ENCODE data around the gene NUFIP1. TPM values are rescaled to one million over a fixed set of nuclear protein-coding genes. Genes with fewer than 3 reads are reported as not detected.

Gene NUFIP1
- total RNA-seq, 4 donors from 2014 or later, result 0.37 to 3.6 (median 1.7) TPM

- intact Hi-C loops (cut with DNase I; ENCODE audit: low total_unique reads), result no loop called here
- peak in 2 of 3 donors; percentile 21 to 22 for TF ChIP-seq POLR2AphosphoS5 (IDR thresholded peaks at IDR 0.05)
- no peak for TF ChIP-seq POLR2A (IDR thresholded peaks at IDR 0.05)
- no peak for TF ChIP-seq CTCF (IDR thresholded peaks at IDR 0.05)
- TF ChIP-seq EP300 (IDR thresholded peaks at IDR 0.05; ENCODE audit: low read depth), result no peak
- Histone ChIP-seq H3K27ac (peak overlapping the region; percentile 76 to 87 (median 82)), H3K27me3 (no peaks in the 10 kb centered on the region), H3K4me1 (peaks cover 0 to 50% (median 37%) of the 10 kb centered on the region in 4 donors), H3K9me3 (no peaks in the 10 kb centered on the region), H3K36me3 (no peaks in the 10 kb centered on the region), H3K4me3 (no peak overlapping the region)
- 58 to 70% methylated on average over 2 to 6 of the region's 6 CpGs for WGBS, 2 donors (ENCODE audit: low coverage in 1 of 2)
- in situ Hi-C loops (cut with MboI; ENCODE audit: low pct_ligation_motif_present in 1 of 4, low pct_unique_long_range_greater_than_20kb in 1 of 4, low sequenced_read_pairs in 3 of 4), result no loop called here
- DNase-seq, result peak; percentile 15
Observed at GRCh38 chr13:44906713-44907112, 82.6 kb downstream of the NUFIP1 start.

GRCh38 chr13:44906230-44906629 lies 83.0 kb downstream of the NUFIP1 start:
- Histone ChIP-seq H3K27ac (peak overlapping the region; percentile 76 to 87 (median 82)), H3K4me1 (peaks cover 0 to 50% (median 37%) of the 10 kb centered on the region in 4 donors), H3K9me3 (no peaks in the 10 kb centered on the region), H3K4me3 (no peak overlapping the region), H3K36me3 (no peaks in the 10 kb centered on the region), H3K27me3 (no peaks in the 10 kb centered on the region)
- intact Hi-C loops (cut with DNase I; ENCODE audit: low total_unique reads) (no loop called here), in situ Hi-C loops (cut with MboI; ENCODE audit: low pct_ligation_motif_present in 1 of 4, low pct_unique_long_range_greater_than_20kb in 1 of 4, low sequenced_read_pairs in 3 of 4) (no loop called here)
- no peak for DNase-seq
- TF ChIP-seq EP300 (IDR thresholded peaks at IDR 0.05; ENCODE audit: low read depth), result no peak
- TF ChIP-seq POLR2A (IDR thresholded peaks at IDR 0.05), result no peak
- no peak for TF ChIP-seq POLR2AphosphoS5 (IDR thresholded peaks at IDR 0.05)
- TF ChIP-seq CTCF (IDR thresholded peaks at IDR 0.05), result no peak
- WGBS, 2 donors (ENCODE audit: low coverage in 1 of 2), result 59 to 63% methylated on average over 3 to 4 of the region's 4 CpGs

GRCh38 chr13:44905556-44905955 lies 83.7 kb downstream of the NUFIP1 start:
- TF ChIP-seq POLR2AphosphoS5 (IDR thresholded peaks at IDR 0.05) (no peak), EP300 (IDR thresholded peaks at IDR 0.05; ENCODE audit: low read depth) (no peak), CTCF (IDR thresholded peaks at IDR 0.05) (no peak), POLR2A (IDR thresholded peaks at IDR 0.05) (no peak)
- intact Hi-C loops (cut with DNase I; ENCODE audit: low total_unique reads), result no loop called here
- in situ Hi-C loops (cut with MboI; ENCODE audit: low pct_ligation_motif_present in 1 of 4, low pct_unique_long_range_greater_than_20kb in 1 of 4, low sequenced_read_pairs in 3 of 4), result no loop called here

GRCh38 chr13:44904967-44905366 lies 84.3 kb downstream of the NUFIP1 start:
- Histone ChIP-seq H3K27ac (peak overlapping the region; percentile 76 to 87 (median 82)), H3K4me1 (peaks cover 0 to 51% (median 37%) of the 10 kb centered on the region in 4 donors), H3K36me3 (no peaks in the 10 kb centered on the region), H3K4me3 (no peak overlapping the region), H3K27me3 (no peaks in the 10 kb centered on the region), H3K9me3 (no peaks in the 10 kb centered on the region)
- in situ Hi-C loops (cut with MboI; ENCODE audit: low pct_ligation_motif_present in 1 of 4, low pct_unique_long_range_greater_than_20kb in 1 of 4, low sequenced_read_pairs in 3 of 4) (no loop called here), intact Hi-C loops (cut with DNase I; ENCODE audit: low total_unique reads) (no loop called here)
- WGBS, 2 donors (ENCODE audit: low coverage in 1 of 2), result 71 to 100% methylated on average over 1 to 5 of the region's 5 CpGs
- DNase-seq, result peak; percentile 47
- TF ChIP-seq POLR2AphosphoS5 (IDR thresholded peaks at IDR 0.05) (peak in 2 of 3 donors; percentile 42 to 56), EP300 (IDR thresholded peaks at IDR 0.05; ENCODE audit: low read depth) (no peak)

More at GRCh38 chr13:44905556-44905955, 83.7 kb downstream of the NUFIP1 start:
- no peaks in the 10 kb centered on the region for H3K36me3 ChIP-seq
- no peak for DNase-seq
- 40 to 71% methylated on average over 1 to 5 of the region's 5 CpGs for WGBS, 2 donors (ENCODE audit: low coverage in 1 of 2)
- peaks cover 0 to 50% (median 37%) of the 10 kb centered on the region in 4 donors for H3K4me1 ChIP-seq
- peak overlapping the region; percentile 76 to 87 (median 82) for H3K27ac ChIP-seq
- no peaks in the 10 kb centered on the region for H3K9me3 ChIP-seq
- H3K27me3 ChIP-seq, result no peaks in the 10 kb centered on the region
- no peak overlapping the region for H3K4me3 ChIP-seq

- intact Hi-C loops (cut with DNase I; ENCODE audit: low total_unique reads), result no loop called here
- TF ChIP-seq POLR2A (IDR thresholded peaks at IDR 0.05), result no peak
- peak; percentile 42 to 55 (median 54) for TF ChIP-seq POLR2AphosphoS5 (IDR thresholded peaks at IDR 0.05)
Observed at GRCh38 chr13:44903574-44903985, 85.7 kb downstream of the NUFIP1 start.

More at GRCh38 chr13:44903574-44903985, 85.7 kb downstream of the NUFIP1 start:
- Histone ChIP-seq H3K9me3 (no peaks in the 10 kb centered on the region), H3K4me1 (peaks cover 0 to 50% (median 35%) of the 10 kb centered on the region in 4 donors), H3K36me3 (no peaks in the 10 kb centered on the region), H3K27me3 (no peaks in the 10 kb centered on the region), H3K4me3 (no peak overlapping the region), H3K27ac (peak overlapping the region; percentile 76 to 87 (median 82))
- in situ Hi-C loops (cut with MboI; ENCODE audit: low pct_ligation_motif_present in 1 of 4, low pct_unique_long_range_greater_than_20kb in 1 of 4, low sequenced_read_pairs in 3 of 4), result no loop called here
- peak; percentile 70 for DNase-seq
- WGBS, 2 donors (ENCODE audit: low coverage in 1 of 2), result 42 to 50% methylated on average over 1 to 4 of the region's 4 CpGs

All from transverse colon (tissue), 4 donors.